Measurements from ENCODE around the gene BEST1. TPM values are rescaled to one million over a fixed set of nuclear protein-coding genes. Genes with fewer than 3 reads are reported as not detected.

The BEST1 gene
- 10 to 100 TPM in 1 of 2 donors, 1 to 10 TPM in 1; 3.8 to 14.6 TPM for total RNA-seq
- 1 to 10 TPM; 4.4 to 7.1 (median 6.6) TPM for polyA plus RNA-seq (ENCODE audit: insufficient read length in 6 of 6)
- long read RNA-seq, donor 1, partial matches to known transcripts, result 932 of 5,508 reads
- long read RNA-seq, donor 1, other reads (novel, unspliced or antisense), result 4,576 of 5,508 reads
- long read RNA-seq, donor 2, partial matches to known transcripts, result 4,437 of 4,540 reads
- long read RNA-seq, donor 2, other reads (novel, unspliced or antisense), result 103 of 4,540 reads
- long read RNA-seq, donor 3, partial matches to known transcripts, result 2,742 of 2,773 reads
- long read RNA-seq, donor 3, other reads (novel, unspliced or antisense), result 31 of 2,773 reads
- long read RNA-seq, donor 4, partial matches to known transcripts, result 2 of 4 reads
- long read RNA-seq, donor 4, other reads (novel, unspliced or antisense), result 2 of 4 reads
- long read RNA-seq, donor 5, partial matches to known transcripts, result 3,934 of 4,031 reads
- long read RNA-seq, donor 5, other reads (novel, unspliced or antisense), result 97 of 4,031 reads
- long read RNA-seq, donor 6, partial matches to known transcripts, result 303 of 2,057 reads
- long read RNA-seq, donor 6, other reads (novel, unspliced or antisense), result 1,754 of 2,057 reads
- long read RNA-seq, donor 7, partial matches to known transcripts, result 1,768 of 1,783 reads
- long read RNA-seq, donor 7, other reads (novel, unspliced or antisense), result 15 of 1,783 reads
- long read RNA-seq, donor 8, partial matches to known transcripts, result 3,995 of 4,035 reads
- long read RNA-seq, donor 8, other reads (novel, unspliced or antisense), result 40 of 4,035 reads
- long read RNA-seq, donor 9, partial matches to known transcripts, result 45 of 45 reads
- long read RNA-seq, donor 9, other reads (novel, unspliced or antisense), result 0 of 45 reads
- long read RNA-seq, donor 10, result 0 reads
- long read RNA-seq, donor 11, partial matches to known transcripts, result 7,790 of 8,009 reads
- long read RNA-seq, donor 11, other reads (novel, unspliced or antisense), result 219 of 8,009 reads
- long read RNA-seq, donor 12, partial matches to known transcripts, result 396 of 4,108 reads
- long read RNA-seq, donor 12, other reads (novel, unspliced or antisense), result 3,712 of 4,108 reads

- Histone ChIP-seq H3K4me3 (no peak within 1 kb of the TSS), H3K4me1 (peaks cover 0 to 37% of the 10 kb centered on the region in 2 donors), H3K27me3 (peaks cover 0 to 1% of the 10 kb centered on the region in 2 donors), H3K9me3 (no peaks in the 10 kb centered on the region), H3K27ac (peak within 1 kb of the TSS in 1 of 2 donors; percentile 23), H3K36me3 (no peaks in the 10 kb centered on the region)
- no peak for TF ChIP-seq CTCF (IDR thresholded peaks at IDR 0.05)
- DNase-seq (peak in 1 of 4 donors; percentile 12), ATAC-seq (no peak)
- intact Hi-C loops (cut with DNase I), result loop anchor here in 1 of 2 donors (10.0 kb wide), 2 partner anchors 125 to 155 kb away; partner anchors contain the start of genes FEN1 and TMEM258
These were observed at the start of gene BEST1 for GRCh38 chr11:61950035-61950547. TSS of gene BEST1 (plus strand) at chr11:61950351. CDS start at chr11:61951807, 1,456 bp downstream.

GRCh38 chr11:61901397-61901796 lies 48.8 kb upstream of the BEST1 start:
- DNase-seq, result no peak
- no peak overlapping the region for H3K4me3 ChIP-seq
- ATAC-seq, result no peak
- H3K36me3 ChIP-seq, result peaks cover 0 to 7% of the 10 kb centered on the region in 2 donors
- intact Hi-C loops (cut with DNase I), result no loop called here
- no peaks in the 10 kb centered on the region for H3K27me3 ChIP-seq
- TF ChIP-seq CTCF (IDR thresholded peaks at IDR 0.05), result no peak
- no peaks in the 10 kb centered on the region for H3K9me3 ChIP-seq
- H3K4me1 ChIP-seq, result peaks cover 0 to 7% of the 10 kb centered on the region in 2 donors
- no peak overlapping the region for H3K27ac ChIP-seq

- intact Hi-C loops (cut with DNase I), result no loop called here
- peaks cover 0 to 7% of the 10 kb centered on the region in 2 donors for H3K4me1 ChIP-seq
- no peak overlapping the region for H3K4me3 ChIP-seq
- peaks cover 0 to 15% of the 10 kb centered on the region in 2 donors for H3K36me3 ChIP-seq
- H3K27ac ChIP-seq, result no peak overlapping the region
- H3K9me3 ChIP-seq, result no peaks in the 10 kb centered on the region
- TF ChIP-seq CTCF (IDR thresholded peaks at IDR 0.05), result no peak
- DNase-seq, result no peak
- H3K27me3 ChIP-seq, result no peaks in the 10 kb centered on the region
- ATAC-seq, result no peak
These were observed 47.8 kb upstream of the BEST1 start for GRCh38 chr11:61902313-61902712.

- H3K4me3 ChIP-seq, result no peak overlapping the region
- no peak overlapping the region for H3K27ac ChIP-seq
- peaks cover 0 to 15% of the 10 kb centered on the region in 2 donors for H3K36me3 ChIP-seq
- DNase-seq (no peak), ATAC-seq (no peak)
- no peak for TF ChIP-seq CTCF (IDR thresholded peaks at IDR 0.05)
- no peaks in the 10 kb centered on the region for H3K9me3 ChIP-seq
- intact Hi-C loops (cut with DNase I), result no loop called here
- H3K27me3 ChIP-seq, result no peaks in the 10 kb centered on the region
- peaks cover 2 to 10% of the 10 kb centered on the region in 2 donors for H3K4me1 ChIP-seq
These were observed 46.3 kb upstream of the BEST1 start for GRCh38 chr11:61903845-61904244.

All from left lung (tissue), 14 donors.